Activated CD4-positive, alpha-beta T cell treated with anti-CD3 and anti-CD28 coated beads, Interleukin-2, amount 10 ng/mL, durations not matched to agents 24 days and 14 days (primary cell): Measurements from ENCODE around the gene TMEM185B. TPM values are rescaled to one million over a fixed set of nuclear protein-coding genes. Genes with fewer than 3 reads are reported as not detected.

Experiments
- DNase-seq: peaks from one replicate; pipeline ENCODE4 v3.0.0; 2022
- H3K27ac Mint-ChIP-seq: one replicate; pipeline ENCODE4 v1.8.0; 2022; ENCODE audit warnings: mild to moderate bottlenecking, mixed read lengths
- H3K27me3 Mint-ChIP-seq: one replicate; pipeline ENCODE4 v1.8.0; 2022; ENCODE audit warnings: mixed read lengths
- H3K36me3 Mint-ChIP-seq: one replicate; pipeline ENCODE4 v1.8.0; 2022; ENCODE audit warnings: low read depth, mild to moderate bottlenecking, mixed read lengths
- H3K4me1 Mint-ChIP-seq: one replicate; pipeline ENCODE4 v1.8.0; 2021; ENCODE audit warnings: mixed read lengths
- H3K4me3 Mint-ChIP-seq: one replicate; pipeline ENCODE4 v1.8.0; 2022; ENCODE audit warnings: mild to moderate bottlenecking, moderate library complexity, mixed read lengths
- H3K9me3 Mint-ChIP-seq: one replicate; pipeline ENCODE4 v1.8.0; 2021; ENCODE audit warnings: mixed read lengths
- intact Hi-C: fragments of 100-400 bp; cut with micrococcal nuclease; formaldehyde crosslinking; loops from one replicate; pipeline ENCODE4 v1.15.1; 2023
- total RNA-seq: library from RNA; stranded (reverse); gene quantifications from 2 replicates; pipeline ENCODE4 v1.2.3, GENCODE V29; 2022

Gene TMEM185B
- total RNA-seq, 1 donor from 2014 or later, result 44.3 TPM

DNA sequence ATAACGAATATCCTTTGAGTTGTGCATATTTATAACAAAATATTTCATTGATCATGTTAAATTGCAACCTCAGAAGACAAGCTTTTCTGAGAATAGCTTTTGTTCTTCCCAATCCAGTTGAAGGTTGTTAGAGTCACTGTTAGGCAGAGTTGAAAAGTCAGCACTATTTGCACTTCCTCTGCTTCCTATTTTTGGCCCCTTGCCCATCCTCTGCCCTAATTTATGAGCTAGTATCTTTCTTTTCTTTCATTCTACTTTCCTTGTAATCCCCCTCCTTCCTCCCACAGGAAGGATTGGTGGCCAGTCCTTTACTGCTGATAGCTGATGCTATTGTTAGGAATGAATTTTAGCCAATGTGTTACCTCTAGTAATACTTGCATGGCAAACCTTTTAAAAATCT is 34.3 kb upstream of the TMEM185B start:
- DNase-seq, result no peak
- Mint-ChIP-seq H3K36me3 (peaks cover 56% of the 10 kb centered on the region), H3K4me1 (peaks cover 48% of the 10 kb centered on the region), H3K9me3 (peaks cover 22% of the 10 kb centered on the region), H3K27ac (no peak overlapping the region), H3K27me3 (no peaks in the 10 kb centered on the region), H3K4me3 (peak overlapping the region; percentile 18)
- intact Hi-C loops, result loop anchor here (10.0 kb wide), 1 partner anchor 893 kb away; the partner anchor contains the start of genes C2orf76 and DBI

DNA sequence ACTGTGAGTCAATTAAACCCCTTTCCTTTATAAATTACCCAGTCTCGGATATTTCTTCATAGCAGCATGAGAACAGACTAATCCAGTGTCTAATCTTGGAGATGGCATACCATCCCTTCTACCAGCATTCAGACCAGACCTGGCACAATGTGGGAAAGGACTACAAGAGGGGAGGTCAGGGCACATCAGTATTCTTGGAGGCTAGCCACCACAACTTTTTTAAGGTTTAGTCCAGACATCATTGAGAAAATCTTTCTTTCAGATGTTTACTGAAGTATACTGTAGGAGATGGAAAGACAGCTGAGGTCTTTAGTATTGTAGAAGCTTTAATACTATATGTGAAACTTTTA is 33.4 kb upstream of the TMEM185B start:
- Mint-ChIP-seq H3K36me3 (peaks cover 56% of the 10 kb centered on the region), H3K27ac (peak overlapping the region; percentile 60)
- no peak for DNase-seq

DNA sequence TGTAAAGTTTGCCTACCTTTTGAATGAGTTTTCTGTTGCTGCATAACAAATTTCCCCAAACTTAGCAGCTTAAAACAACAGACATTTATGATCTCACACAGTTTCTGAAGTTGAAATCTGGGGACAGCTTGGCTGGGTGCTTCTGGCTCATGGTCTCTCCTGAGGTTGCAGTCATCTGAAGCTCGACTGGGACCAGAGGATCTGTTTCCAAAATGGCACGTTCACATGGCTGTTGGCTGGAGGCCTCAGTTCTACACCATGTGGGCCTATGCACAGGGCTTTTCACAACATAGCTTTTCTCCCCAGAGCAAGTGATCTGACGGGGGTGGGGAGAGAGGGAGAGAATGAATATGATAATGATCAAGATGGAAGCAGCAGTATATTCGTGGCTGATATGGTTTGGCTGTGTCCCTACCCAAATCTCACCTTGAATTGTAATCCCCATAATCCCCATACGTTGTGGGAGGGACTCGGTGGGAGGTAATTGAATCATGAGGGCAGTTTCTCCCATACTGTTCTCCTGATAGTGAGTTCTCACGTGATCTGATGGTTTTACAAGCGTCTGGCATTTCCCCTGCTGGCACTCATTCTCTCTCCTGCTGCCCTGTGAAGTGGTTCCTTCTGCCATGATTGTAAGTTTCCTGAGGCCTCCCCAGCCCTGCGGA is 32.9 kb upstream of the TMEM185B start:
- H3K27me3 Mint-ChIP-seq, result no peaks in the 10 kb centered on the region
- peaks cover 56% of the 10 kb centered on the region for H3K36me3 Mint-ChIP-seq
- intact Hi-C loops, result loop anchor here (10.0 kb wide), 1 partner anchor 891 kb away; the partner anchor contains the start of genes C2orf76 and DBI
- peaks cover 22% of the 10 kb centered on the region for H3K9me3 Mint-ChIP-seq
- peak overlapping the region; percentile 99 for H3K4me3 Mint-ChIP-seq
- H3K4me1 Mint-ChIP-seq, result peaks cover 58% of the 10 kb centered on the region
- peak overlapping the region; percentile 60 for H3K27ac Mint-ChIP-seq
- DNase-seq, result no peak

More for the DNA sequence above, 33.4 kb upstream of the TMEM185B start:
- Mint-ChIP-seq H3K4me3 (peak overlapping the region; percentile 99), H3K9me3 (peaks cover 22% of the 10 kb centered on the region), H3K4me1 (peaks cover 55% of the 10 kb centered on the region), H3K27me3 (no peaks in the 10 kb centered on the region)
- intact Hi-C loops, result loop anchor here (10.0 kb wide), 1 partner anchor 892 kb away; the partner anchor contains the start of genes C2orf76 and DBI

DNA sequence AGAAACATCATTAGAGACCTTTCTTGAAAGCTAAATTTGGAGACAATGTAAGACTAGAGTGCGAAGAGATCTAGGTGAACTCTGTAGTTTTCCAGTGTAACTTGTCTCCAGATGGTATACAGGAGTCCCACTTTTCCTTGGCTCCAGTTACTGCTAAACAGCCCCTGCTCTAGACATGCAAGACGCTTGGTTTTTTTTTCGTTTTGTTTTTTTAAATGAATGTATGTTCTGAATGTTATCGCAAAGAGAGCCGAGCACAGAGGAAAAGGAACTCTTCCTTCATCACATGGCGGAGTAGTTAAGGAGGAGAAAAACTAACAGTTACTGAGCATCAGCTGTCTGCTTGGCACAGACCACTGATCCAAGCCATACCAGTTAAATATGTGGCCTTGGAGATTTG is 31.9 kb upstream of the TMEM185B start:
- Mint-ChIP-seq H3K27me3 (no peaks in the 10 kb centered on the region), H3K9me3 (peaks cover 22% of the 10 kb centered on the region), H3K27ac (peak overlapping the region; percentile 56), H3K4me3 (peak overlapping the region; percentile 99), H3K4me1 (peaks cover 66% of the 10 kb centered on the region), H3K36me3 (peaks cover 49% of the 10 kb centered on the region)
- intact Hi-C loops, result loop anchor here (10.0 kb wide), 1 partner anchor 890 kb away; the partner anchor contains the start of genes C2orf76 and DBI
- DNase-seq, result no peak

DNA sequence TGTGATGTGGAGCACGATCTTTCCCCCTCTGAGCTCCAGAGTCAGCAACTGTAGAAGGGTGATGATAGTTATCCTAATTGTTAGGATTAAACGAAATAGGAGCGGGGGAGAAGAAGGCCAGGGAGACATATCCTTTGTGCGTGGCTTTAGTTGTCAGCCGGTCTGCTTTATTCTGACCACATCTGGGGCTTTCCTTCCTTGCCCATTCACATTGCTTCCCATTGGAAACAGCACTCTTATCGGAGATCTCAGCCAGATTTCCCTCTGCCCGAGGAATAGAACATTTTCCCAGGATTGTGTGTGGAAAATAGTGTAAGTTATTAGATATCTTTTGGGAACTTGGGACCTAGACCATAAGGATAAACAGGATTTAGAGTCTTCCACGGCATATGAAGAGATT is 31.0 kb upstream of the TMEM185B start:
- Mint-ChIP-seq H3K27ac (no peak overlapping the region), H3K9me3 (peaks cover 22% of the 10 kb centered on the region), H3K27me3 (peaks cover 2% of the 10 kb centered on the region), H3K4me1 (peaks cover 71% of the 10 kb centered on the region), H3K4me3 (peak overlapping the region; percentile 99), H3K36me3 (peaks cover 46% of the 10 kb centered on the region)
- DNase-seq, result no peak
- intact Hi-C loops, result loop anchor here (10.0 kb wide), 1 partner anchor 889 kb away; the partner anchor contains the start of genes C2orf76 and DBI

DNA sequence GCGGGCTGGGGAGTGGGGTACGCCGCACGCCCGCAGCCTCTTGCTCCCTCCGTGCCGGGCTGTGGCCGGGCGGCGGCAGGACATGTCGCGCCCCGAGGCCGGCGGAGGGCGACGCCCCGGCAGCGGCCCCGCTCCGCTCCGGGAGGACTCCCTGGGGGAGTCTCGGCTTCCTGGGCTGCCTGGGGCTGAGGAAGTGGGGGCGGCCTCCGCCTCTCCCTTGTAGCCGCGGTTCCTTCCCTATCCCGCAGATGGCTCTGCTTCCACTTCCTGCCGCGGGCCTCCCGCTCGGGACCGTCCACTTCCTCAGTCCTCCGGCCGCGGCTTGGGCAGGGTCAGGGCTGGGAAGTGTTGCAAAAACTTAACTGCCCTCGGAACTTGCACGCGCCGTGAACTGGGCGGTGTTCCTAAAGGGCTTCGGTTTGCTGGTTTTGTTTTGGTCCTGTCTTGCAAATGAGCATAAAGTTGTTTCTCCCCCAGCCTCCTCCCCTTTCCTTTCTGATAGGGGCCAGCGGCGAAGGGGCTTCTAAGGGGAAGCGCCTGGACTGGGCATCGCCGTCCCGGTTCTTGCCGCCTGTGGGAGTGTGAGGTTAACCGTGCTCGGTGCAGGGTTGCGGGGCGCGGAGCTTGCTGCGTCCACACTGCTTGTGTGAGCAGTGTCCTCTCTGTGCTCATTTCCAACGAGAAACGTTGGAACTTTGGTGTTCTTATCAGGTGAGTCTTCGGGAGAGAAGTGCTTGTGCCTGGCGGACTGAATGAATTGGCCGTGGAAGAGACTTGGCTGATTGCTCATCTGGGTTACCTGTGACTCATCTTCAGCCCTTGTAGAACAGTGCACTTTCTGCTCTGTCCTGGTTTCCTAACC is 30.1 kb upstream of the TMEM185B start:
- Mint-ChIP-seq H3K4me1 (peaks cover 70% of the 10 kb centered on the region), H3K27me3 (peaks cover 4% of the 10 kb centered on the region), H3K4me3 (peak overlapping the region; percentile 99), H3K36me3 (peaks cover 36% of the 10 kb centered on the region), H3K9me3 (peaks cover 17% of the 10 kb centered on the region), H3K27ac (peak overlapping the region; percentile 90)
- DNase-seq, result peak; percentile 80
- intact Hi-C loops, result loop anchor here (1.0 to 10.0 kb wide), 5 partner anchors 8 to 888 kb away; partner anchors contain the start of genes C2orf76, DBI and TMEM185B

DNA sequence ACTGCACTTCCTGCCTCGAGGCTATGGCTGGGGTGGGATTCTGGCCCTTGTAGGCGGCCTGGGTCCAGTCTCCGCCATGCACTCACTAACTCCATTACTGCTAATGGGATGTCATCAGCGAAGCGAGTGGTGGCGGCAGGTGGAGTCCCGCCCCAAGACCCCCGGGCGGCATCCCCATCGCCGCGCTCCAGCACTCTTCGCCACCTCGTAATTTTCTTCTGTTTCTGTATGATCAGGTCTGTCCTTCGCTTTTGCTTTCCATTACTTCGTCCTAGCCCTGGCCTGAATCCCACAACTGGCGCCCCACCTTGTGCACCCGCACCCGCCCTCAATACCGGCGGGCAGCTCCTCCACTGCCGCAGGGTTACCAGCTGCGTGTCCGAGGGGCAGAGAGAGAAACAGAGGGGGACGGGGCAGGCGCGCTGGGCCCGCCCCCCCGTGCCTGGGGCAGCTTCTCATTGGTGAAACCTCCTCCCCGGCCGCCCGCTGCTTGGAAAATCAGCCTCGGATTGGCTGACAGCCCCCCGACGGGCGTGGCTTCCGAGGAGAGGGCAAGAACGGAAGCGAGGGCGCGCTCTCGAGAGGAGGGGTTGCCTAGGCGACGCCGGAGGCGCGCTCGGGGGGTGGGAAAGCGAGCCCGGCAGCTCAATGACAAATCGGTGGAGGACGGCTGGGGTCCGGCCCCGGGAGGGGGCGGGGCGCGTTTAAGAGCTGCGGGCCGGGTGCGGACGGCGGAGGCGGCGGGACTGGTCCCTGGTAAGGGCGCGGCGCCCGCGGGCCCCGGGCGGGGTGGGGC is 29.2 kb upstream of the TMEM185B start, which contains the start of gene RALB:
Gene RALB, plus strand, starts transcription at position 628 of the 796 bp plus-strand sequence. CDS start 25,813 bp downstream, outside the sequence.
- H3K9me3 Mint-ChIP-seq, result peaks cover 11% of the 10 kb centered on the region
- H3K36me3 Mint-ChIP-seq, result peaks cover 28% of the 10 kb centered on the region
- DNase-seq, result peak; percentile 100
- H3K4me3 Mint-ChIP-seq, result peak within 1 kb of the TSS; percentile 99
- intact Hi-C loops, result loop anchor here (1.0 to 10.0 kb wide), 8 partner anchors 9 to 888 kb away; partner anchors contain the start of genes C2orf76, DBI and TMEM185B
- peak within 1 kb of the TSS; percentile 96 for H3K27ac Mint-ChIP-seq
- peaks cover 4% of the 10 kb centered on the region for H3K27me3 Mint-ChIP-seq
- peaks cover 70% of the 10 kb centered on the region for H3K4me1 Mint-ChIP-seq

DNA sequence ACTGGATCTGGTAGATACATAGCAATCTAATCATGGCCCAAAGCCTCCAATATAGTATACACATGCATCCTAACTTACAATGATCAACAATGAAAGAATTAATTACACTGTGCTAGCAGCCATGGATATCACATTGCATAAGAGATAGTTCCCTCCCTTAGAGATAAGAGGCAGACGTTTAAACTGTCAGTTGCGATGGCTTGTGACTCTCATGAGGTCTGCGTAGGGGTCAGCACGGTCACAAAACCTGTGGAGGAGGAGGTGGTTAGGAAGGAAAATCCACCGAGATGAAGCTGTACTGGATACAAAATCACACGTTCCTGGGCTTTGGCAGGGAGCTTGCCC is 28.7 kb upstream of the TMEM185B start:
- Mint-ChIP-seq H3K4me1 (peaks cover 67% of the 10 kb centered on the region), H3K27ac (peak overlapping the region; percentile 96), H3K27me3 (peaks cover 4% of the 10 kb centered on the region), H3K9me3 (peaks cover 11% of the 10 kb centered on the region), H3K4me3 (peak overlapping the region; percentile 99), H3K36me3 (peaks cover 25% of the 10 kb centered on the region)
- intact Hi-C loops, result loop anchor here (1.0 to 10.0 kb wide), 7 partner anchors 15 to 887 kb away; partner anchors contain the start of genes C2orf76, DBI and TMEM185B
- DNase-seq, result no peak

DNA sequence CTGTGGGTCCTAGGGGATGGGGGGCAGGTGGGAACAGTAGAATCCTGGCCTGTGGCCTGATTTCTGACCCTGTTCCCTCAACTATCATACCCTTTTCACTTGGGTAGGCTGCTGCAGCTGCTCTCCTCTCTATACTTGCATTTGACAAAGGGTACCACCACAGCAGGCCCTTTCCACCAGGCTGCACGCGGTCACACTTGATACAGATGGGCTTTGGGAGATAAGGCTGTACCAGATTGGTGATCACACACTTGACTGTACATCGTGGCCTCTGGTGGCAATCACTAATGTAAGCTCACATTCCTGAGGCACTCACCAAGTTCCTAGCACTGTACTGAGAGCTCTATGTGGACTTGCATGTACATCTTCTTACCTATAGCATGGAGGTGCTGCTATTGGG is 27.9 kb upstream of the TMEM185B start:
- H3K4me3 Mint-ChIP-seq, result no peak overlapping the region
- peaks cover 60% of the 10 kb centered on the region for H3K4me1 Mint-ChIP-seq
- peaks cover 4% of the 10 kb centered on the region for H3K27me3 Mint-ChIP-seq
- H3K9me3 Mint-ChIP-seq, result peaks cover 5% of the 10 kb centered on the region
- intact Hi-C loops, result loop anchor here (10.0 kb wide), 1 partner anchor 886 kb away; the partner anchor contains the start of genes C2orf76 and DBI
- DNase-seq, result peak; percentile 57
- H3K36me3 Mint-ChIP-seq, result peaks cover 19% of the 10 kb centered on the region
- H3K27ac Mint-ChIP-seq, result no peak overlapping the region

DNA sequence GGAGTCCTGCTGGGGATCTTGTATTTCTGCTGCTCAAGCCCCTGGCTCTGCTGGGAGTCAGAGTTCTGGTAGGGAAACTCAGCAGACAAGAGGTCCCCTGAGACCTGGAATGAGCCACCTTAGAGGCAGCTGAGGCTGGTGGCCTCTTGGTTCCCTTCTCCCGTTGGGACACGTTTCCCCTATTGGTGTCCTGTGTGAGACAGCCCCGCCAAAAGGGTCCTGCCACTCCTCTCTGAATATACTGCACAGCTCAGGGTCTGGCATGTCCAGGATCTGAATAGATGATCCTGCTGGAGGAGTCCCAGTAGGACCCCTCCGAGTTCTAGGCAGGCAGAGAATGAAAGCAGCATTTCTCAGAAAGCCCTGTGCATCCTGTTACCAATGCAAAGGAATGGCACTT is 27.4 kb upstream of the TMEM185B start:
- H3K36me3 Mint-ChIP-seq, result peaks cover 15% of the 10 kb centered on the region
- H3K4me3 Mint-ChIP-seq, result no peak overlapping the region
- intact Hi-C loops, result loop anchor here (10.0 kb wide), 1 partner anchor 886 kb away; the partner anchor contains the start of genes C2orf76 and DBI
- DNase-seq, result peak; percentile 58
- H3K9me3 Mint-ChIP-seq, result peaks cover 3% of the 10 kb centered on the region
- peaks cover 55% of the 10 kb centered on the region for H3K4me1 Mint-ChIP-seq
- H3K27me3 Mint-ChIP-seq, result peaks cover 4% of the 10 kb centered on the region
- H3K27ac Mint-ChIP-seq, result no peak overlapping the region

DNA sequence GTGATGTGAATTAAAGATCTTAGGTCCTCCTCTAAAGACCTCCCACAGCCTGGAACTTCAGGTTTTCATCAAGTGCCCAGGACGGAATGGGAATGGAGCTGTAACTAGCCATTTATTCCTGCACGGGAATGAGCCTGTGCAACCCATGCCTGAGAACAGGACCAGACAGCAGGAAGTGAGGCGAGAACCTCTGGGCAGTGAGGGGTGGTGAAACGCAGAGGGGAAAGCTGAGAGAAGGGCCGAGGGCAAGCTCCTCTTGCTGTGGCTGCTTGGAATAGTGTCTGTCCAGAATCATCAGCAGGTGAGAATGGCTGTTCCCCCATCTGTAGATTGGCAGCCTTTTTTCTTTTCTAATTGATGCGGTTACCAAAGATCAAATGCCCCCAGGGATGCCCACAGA is 24.7 kb upstream of the TMEM185B start:
- intact Hi-C loops, result no loop called here
- no peak overlapping the region for H3K4me3 Mint-ChIP-seq
- peaks cover 35% of the 10 kb centered on the region for H3K4me1 Mint-ChIP-seq
- H3K27me3 Mint-ChIP-seq, result peaks cover 4% of the 10 kb centered on the region
- peaks cover 8% of the 10 kb centered on the region for H3K36me3 Mint-ChIP-seq
- no peak overlapping the region for H3K27ac Mint-ChIP-seq
- DNase-seq, result no peak
- H3K9me3 Mint-ChIP-seq, result peaks cover 11% of the 10 kb centered on the region

DNA sequence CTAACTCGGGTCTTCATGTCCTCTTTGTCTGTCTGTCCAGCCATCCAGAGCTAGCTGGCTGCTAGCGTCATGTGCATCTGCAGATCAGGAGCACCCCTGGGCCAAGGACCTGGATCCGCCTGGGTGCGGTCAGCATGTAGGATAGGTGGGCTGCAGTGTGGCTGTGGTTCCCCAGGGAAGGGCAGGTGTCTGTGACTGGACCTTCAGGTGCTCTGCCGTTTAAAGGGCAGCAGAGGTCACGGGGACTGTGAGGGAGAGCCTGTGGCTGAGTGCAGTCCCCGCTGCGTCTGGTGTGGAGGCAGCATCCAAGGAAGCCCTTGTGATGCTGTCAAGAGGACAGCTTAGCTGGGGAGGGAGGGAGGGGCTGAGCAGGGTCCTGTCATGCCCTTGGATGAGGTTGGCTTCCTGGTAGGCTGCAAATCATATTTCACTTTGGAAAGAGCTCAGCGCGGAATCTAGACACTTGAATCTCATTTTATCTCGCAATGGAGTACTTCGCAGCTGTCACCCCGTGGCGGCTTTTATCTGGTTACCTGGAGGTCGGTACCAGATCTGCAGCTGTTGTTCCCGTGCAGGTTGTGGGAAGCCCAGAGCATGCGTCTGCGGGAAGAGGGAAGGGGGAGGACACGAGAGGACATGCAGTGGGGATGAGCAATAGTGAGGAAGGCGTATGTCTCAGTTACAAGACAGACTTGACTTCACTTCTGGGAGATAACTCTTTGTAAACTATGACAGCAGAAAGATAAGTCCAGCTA is 23.5 kb upstream of the TMEM185B start:
- Mint-ChIP-seq H3K36me3 (peaks cover 10% of the 10 kb centered on the region), H3K4me1 (peaks cover 31% of the 10 kb centered on the region)
- DNase-seq, result no peak

More for the DNA sequence above, 23.5 kb upstream of the TMEM185B start:
- H3K27me3 Mint-ChIP-seq, result peaks cover 4% of the 10 kb centered on the region
- no peak overlapping the region for H3K27ac Mint-ChIP-seq
- intact Hi-C loops, result no loop called here
- H3K4me3 Mint-ChIP-seq, result no peak overlapping the region
- H3K9me3 Mint-ChIP-seq, result peaks cover 12% of the 10 kb centered on the region
